ENCODE results near the gene ZNF365. TPM values are rescaled to one million over a fixed set of nuclear protein-coding genes. Genes with fewer than 3 reads are reported as not detected.

The ZNF365 gene
- total and polyA plus RNA-seq, 9 of the 15 experiments (the other 6 are each of a cell fraction or from before 2014, with no cell fraction given), result 0.03 to 0.04 TPM; not detected in 7

DNA sequence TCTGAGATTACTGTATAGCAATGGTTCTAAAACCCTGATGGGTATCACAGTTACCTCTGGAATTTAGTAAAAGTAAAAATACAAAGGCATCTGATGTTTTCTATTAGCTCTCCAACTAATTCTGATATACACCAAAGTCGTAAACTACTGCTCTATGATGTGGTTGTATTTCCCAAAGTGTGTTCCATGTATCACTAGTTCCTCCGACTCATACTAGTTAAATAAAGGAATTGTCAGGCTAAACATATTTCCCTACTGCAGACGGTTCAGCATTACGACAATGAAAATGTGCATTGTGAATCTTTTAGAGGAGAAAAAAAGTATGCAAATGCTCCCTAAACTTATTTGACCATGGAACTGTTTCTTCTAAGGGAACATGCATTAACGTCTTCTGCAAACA, 38.9 kb downstream of the ZNF365 start:
- Histone ChIP-seq H3K27me3 (ENCODE audit: control insufficient read depth in 2 of 2, insufficient read depth in 2 of 2, low read length in 2 of 2) (no peaks in the 10 kb centered on the region), H3K27ac (ENCODE audit: extremely low read depth, low read depth, low read length) (no peak overlapping the region), H3K79me2 (ENCODE audit: control insufficient read depth, insufficient read depth, low read length) (no peaks in the 10 kb centered on the region), H3K4me1 (replicated peaks in 1 of 2; ENCODE audit: control insufficient read depth in 2 of 2, insufficient read depth in 2 of 2, low read length in 2 of 2) (no peaks in the 10 kb centered on the region), H3K4me2 (ENCODE audit: insufficient read depth, low read length) (no peak overlapping the region), H3K9me1 (ENCODE audit: control insufficient read depth, insufficient read depth, low read length) (no peaks in the 10 kb centered on the region), H2AFZ (ENCODE audit: low read depth, low read length) (no peak overlapping the region), H3K9ac (ENCODE audit: insufficient read depth in 1 of 2, low read depth in 2 of 2, low read length in 2 of 2) (no peak overlapping the region), H3K9me3 (replicated peaks; ENCODE audit: control insufficient read depth, insufficient read depth, low read depth, low read length) (no peaks in the 10 kb centered on the region), H3K36me3 (ENCODE audit: control insufficient read depth, insufficient read depth, low read length) (no peaks in the 10 kb centered on the region), H3K4me3 (no peak overlapping the region), H4K20me1 (replicated peaks; ENCODE audit: control insufficient read depth, insufficient read depth, low read length) (no peaks in the 10 kb centered on the region)
- ChIA-PET CTCF (ENCODE audit: low intra/inter-chr PET ratio) (no interaction called here), POLR2A (no interaction called here)
- no peak for ATAC-seq
- no TSS peak for BruUV-seq (replicated peaks)
- in situ Hi-C loops (cut with MboI) (no loop called here), intact Hi-C loops (cut with micrococcal nuclease) (no loop called here)
- WGBS (ENCODE audit: insufficient coverage, low coverage, missing lambda C conversion rate), result 1% methylated on average over 5 of the region's 5 CpGs
- no peak for DNase-seq (ENCODE audit: extremely low read depth in 1 of 4, low spot score in 3 of 4)
- TF ChIP-seq HMG20B (CRISPR knock-in tag; IDR thresholded peaks at IDR 0.05) (no peak), ZNF316 (IDR thresholded peaks at IDR 0.05) (no peak), NCOA2 (IDR thresholded peaks at IDR 0.05; ENCODE audit: partially characterized antibody in 2 of 2) (no peak), PCBP2 (IDR thresholded peaks at IDR 0.05; ENCODE audit: low read depth, low read length, poor library complexity, severe bottlenecking) (no peak), HNRNPH1 (optimal IDR thresholded peaks at IDR 0.05; ENCODE audit: low read depth, low read length) (no peak), PYGO2 (tag; IDR thresholded peaks at IDR 0.05) (no peak), NUFIP1 (IDR thresholded peaks at IDR 0.05; ENCODE audit: partially characterized antibody) (no peak), HNRNPK (IDR thresholded peaks at IDR 0.05; ENCODE audit: low read depth, low read length, poor library complexity, severe bottlenecking) (no peak), MTA2 (IDR thresholded peaks at IDR 0.05; ENCODE audit: low read depth) (no peak), NR2C1 (IDR thresholded peaks at IDR 0.05) (no peak), NR2C1 (tag; IDR thresholded peaks at IDR 0.05) (no peak)
- TF ChIP-seq, protein P1, sequence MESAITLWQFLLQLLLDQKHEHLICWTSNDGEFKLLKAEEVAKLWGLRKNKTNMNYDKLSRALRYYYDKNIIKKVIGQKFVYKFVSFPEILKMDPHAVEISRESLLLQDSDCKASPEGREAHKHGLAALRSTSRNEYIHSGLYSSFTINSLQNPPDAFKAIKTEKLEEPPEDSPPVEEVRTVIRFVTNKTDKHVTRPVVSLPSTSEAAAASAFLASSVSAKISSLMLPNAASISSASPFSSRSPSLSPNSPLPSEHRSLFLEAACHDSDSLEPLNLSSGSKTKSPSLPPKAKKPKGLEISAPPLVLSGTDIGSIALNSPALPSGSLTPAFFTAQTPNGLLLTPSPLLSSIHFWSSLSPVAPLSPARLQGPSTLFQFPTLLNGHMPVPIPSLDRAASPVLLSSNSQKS (CRISPR knock-in tag; IDR thresholded peaks at IDR 0.05), result no peak
- TF ChIP-seq, protein P2, sequence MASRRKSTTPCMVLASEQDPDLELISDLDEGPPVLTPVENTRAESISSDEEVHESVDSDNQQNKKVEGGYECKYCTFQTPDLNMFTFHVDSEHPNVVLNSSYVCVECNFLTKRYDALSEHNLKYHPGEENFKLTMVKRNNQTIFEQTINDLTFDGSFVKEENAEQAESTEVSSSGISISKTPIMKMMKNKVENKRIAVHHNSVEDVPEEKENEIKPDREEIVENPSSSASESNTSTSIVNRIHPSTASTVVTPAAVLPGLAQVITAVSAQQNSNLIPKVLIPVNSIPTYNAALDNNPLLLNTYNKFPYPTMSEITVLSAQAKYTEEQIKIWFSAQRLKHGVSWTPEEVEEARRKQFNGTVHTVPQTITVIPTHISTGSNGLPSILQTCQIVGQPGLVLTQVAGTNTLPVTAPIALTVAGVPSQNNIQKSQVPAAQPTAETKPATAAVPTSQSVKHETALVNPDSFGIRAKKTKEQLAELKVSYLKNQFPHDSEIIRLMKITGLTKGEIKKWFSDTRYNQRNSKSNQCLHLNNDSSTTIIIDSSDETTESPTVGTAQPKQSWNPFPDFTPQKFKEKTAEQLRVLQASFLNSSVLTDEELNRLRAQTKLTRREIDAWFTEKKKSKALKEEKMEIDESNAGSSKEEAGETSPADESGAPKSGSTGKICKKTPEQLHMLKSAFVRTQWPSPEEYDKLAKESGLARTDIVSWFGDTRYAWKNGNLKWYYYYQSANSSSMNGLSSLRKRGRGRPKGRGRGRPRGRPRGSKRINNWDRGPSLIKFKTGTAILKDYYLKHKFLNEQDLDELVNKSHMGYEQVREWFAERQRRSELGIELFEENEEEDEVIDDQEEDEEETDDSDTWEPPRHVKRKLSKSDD (conservative IDR thresholded peaks at IDR 0.05; ENCODE audit: low read length), result no peak
- TF ChIP-seq, protein P3, sequence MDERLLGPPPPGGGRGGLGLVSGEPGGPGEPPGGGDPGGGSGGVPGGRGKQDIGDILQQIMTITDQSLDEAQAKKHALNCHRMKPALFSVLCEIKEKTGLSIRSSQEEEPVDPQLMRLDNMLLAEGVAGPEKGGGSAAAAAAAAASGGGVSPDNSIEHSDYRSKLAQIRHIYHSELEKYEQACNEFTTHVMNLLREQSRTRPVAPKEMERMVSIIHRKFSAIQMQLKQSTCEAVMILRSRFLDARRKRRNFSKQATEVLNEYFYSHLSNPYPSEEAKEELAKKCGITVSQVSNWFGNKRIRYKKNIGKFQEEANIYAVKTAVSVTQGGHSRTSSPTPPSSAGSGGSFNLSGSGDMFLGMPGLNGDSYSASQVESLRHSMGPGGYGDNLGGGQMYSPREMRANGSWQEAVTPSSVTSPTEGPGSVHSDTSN (CRISPR knock-in tag; IDR thresholded peaks at IDR 0.05; ENCODE audit: low read depth), result no peak
- TF ChIP-seq, protein P3 (tag; conservative IDR thresholded peaks at IDR 0.05; ENCODE audit: low read depth), result no peak
- FAIRE-seq, result no peak
